ENCODE measurements around the gene SYT2.
A peak's percentile ranks its signal among the peaks of the same experiment; 100 is the strongest.
"Not testable (repeated sequence)": the region's sequence is repeated elsewhere in the genome, so short reads cannot be mapped to it uniquely, and the experiment has no call there.

SYT2 gene

GRCh38 chr1:202624088-202624780 lies 86.0 kb downstream of the SYT2 start:
- DNase-seq (ENCODE audit: low read depth in 3 of 3), result no peak

GRCh38 chr1:202623476-202623875 lies 86.8 kb downstream of the SYT2 start:
- DNase-seq (ENCODE audit: low read depth in 3 of 3), result not testable (repeated sequence)

- DNase-seq (ENCODE audit: low read depth in 3 of 3), result no peak
Measured at GRCh38 chr1:202623075-202623474, 87.2 kb downstream of the SYT2 start.

GRCh38 chr1:202622388-202622787 lies 87.9 kb downstream of the SYT2 start:
- DNase-seq (ENCODE audit: low read depth in 3 of 3), result no peak

- no peak for DNase-seq (ENCODE audit: low read depth in 3 of 3)
Measured at GRCh38 chr1:202621446-202621845, 88.8 kb downstream of the SYT2 start.

- not testable (repeated sequence) for DNase-seq (ENCODE audit: low read depth in 3 of 3)
Measured at GRCh38 chr1:202620036-202620435, 90.2 kb downstream of the SYT2 start.

GRCh38 chr1:202619505-202619904 lies 90.7 kb downstream of the SYT2 start:
- DNase-seq (ENCODE audit: low read depth in 3 of 3), result no peak

- not testable (repeated sequence) for DNase-seq (ENCODE audit: low read depth in 3 of 3)
Measured at GRCh38 chr1:202619012-202619411, 91.2 kb downstream of the SYT2 start.

GRCh38 chr1:202616355-202616915 lies 93.8 kb downstream of the SYT2 start:
- DNase-seq (ENCODE audit: low read depth in 3 of 3), result no peak

GRCh38 chr1:202615501-202616354 lies 94.5 kb downstream of the SYT2 start:
- DNase-seq (ENCODE audit: low read depth in 3 of 3), result no peak

GRCh38 chr1:202615208-202615500 lies 95.1 kb downstream of the SYT2 start:
- DNase-seq (ENCODE audit: low read depth in 3 of 3), result not testable (repeated sequence)

- DNase-seq (ENCODE audit: low read depth in 3 of 3), result not testable (repeated sequence)
Measured at GRCh38 chr1:202614363-202615207, 95.7 kb downstream of the SYT2 start.

- no peak for DNase-seq (ENCODE audit: low read depth in 3 of 3)
Measured at GRCh38 chr1:202613571-202613970, 96.7 kb downstream of the SYT2 start.

GRCh38 chr1:202612036-202612435 lies 98.2 kb downstream of the SYT2 start:
- not testable (repeated sequence) for DNase-seq (ENCODE audit: low read depth in 3 of 3)

- DNase-seq (ENCODE audit: low read depth in 3 of 3), result no peak
Measured at GRCh38 chr1:202605515-202605914, 104.7 kb downstream of the SYT2 start.

GRCh38 chr1:202603435-202603834 lies 106.8 kb downstream of the SYT2 start:
- DNase-seq (ENCODE audit: low read depth in 3 of 3), result no peak

- no peak for DNase-seq (ENCODE audit: low read depth in 3 of 3)
Measured at GRCh38 chr1:202600432-202601041, 109.7 kb downstream of the SYT2 start.

GRCh38 chr1:202599669-202600431 lies 110.4 kb downstream of the SYT2 start:
- DNase-seq (ENCODE audit: low read depth in 3 of 3), result peak in 2 of 3 donors; percentile 2 to 31

GRCh38 chr1:202597090-202597761 lies 113.0 kb downstream of the SYT2 start:
- no peak for DNase-seq (ENCODE audit: low read depth in 3 of 3)

- no peak for DNase-seq (ENCODE audit: low read depth in 3 of 3)
Measured at GRCh38 chr1:202596638-202597037, 113.6 kb downstream of the SYT2 start.
